MV-4-11 (cell line): ENCODE results near the gene IRAK1.

Source experiments
- DNase-seq: peaks from one replicate; lab custom pipeline; 2025; lab: John Stamatoyannopoulos, UW

IRAK1 gene

GRCh38 chrX:154040863-154041262, 21.2 kb upstream of the IRAK1 start:
- DNase-seq: no peak

- peak; percentile 68 for DNase-seq
These were observed 20.6 kb upstream of the IRAK1 start for GRCh38 chrX:154040307-154040756.

DNA sequence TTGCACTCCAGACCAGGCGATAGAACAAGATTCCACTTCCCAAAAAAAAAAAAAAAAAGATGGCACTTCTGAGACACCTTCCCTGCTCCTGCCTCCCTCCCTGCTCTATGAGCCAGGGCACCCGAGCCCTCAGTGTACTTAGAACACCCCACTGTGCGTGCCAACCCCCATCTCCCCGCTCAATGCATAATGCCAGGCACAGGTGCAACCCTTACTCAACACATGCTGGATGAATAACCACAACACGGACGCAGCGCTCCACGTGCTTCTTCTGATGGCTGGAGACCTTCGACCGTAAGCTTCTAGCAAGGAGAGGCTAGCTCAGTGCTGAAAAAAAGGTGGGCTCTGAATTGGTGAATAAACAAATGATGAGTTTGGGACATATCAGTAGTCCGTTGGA, 19.9 kb upstream of the IRAK1 start:
- DNase-seq: no peak

GRCh38 chrX:154038656-154039055, 19.0 kb upstream of the IRAK1 start:
- no peak for DNase-seq

DNA sequence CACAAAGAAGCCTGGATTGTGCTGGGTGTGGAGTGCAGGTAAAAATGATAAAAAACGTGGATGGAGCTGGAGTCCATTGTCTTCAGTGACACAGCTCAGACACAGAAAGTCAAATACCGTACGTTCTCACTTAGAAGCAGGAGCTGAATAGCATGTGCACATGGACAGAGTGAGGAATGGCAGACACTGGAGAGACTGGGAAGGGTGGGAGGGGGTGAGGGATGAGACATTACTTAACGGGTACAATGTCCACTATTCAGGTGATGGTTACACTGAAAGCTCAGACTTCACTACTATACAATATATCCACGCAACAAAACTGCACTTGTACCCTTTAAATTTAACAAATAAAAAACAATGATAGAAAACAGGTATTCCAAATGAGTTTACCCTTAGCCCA, 18.1 kb upstream of the IRAK1 start:
- no peak for DNase-seq

- no peak for DNase-seq
These were observed 16.8 kb upstream of the IRAK1 start for GRCh38 chrX:154036513-154036912.

DNA sequence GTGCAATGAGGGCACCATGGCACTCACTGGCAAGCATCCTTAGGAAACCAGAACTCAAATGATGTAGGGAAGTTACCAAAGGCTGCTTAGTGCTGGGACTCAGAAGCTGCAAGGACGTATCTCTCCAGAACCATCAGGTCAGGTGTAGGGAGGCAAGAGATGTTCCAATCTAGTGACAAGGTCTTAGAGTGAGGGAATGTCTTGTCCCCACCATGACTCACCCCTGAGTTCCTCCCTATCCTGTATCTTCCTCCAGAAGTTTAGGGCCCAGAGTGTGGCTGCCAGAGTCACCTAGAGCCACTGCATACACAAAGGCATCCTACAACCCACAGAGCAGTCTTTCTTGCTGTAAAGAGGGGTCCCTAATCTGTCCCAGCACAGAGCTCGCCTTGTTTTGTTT, 14.1 kb upstream of the IRAK1 start:
- no peak for DNase-seq

- DNase-seq: no peak
These were observed 13.0 kb upstream of the IRAK1 start for GRCh38 chrX:154032653-154033052.

DNA sequence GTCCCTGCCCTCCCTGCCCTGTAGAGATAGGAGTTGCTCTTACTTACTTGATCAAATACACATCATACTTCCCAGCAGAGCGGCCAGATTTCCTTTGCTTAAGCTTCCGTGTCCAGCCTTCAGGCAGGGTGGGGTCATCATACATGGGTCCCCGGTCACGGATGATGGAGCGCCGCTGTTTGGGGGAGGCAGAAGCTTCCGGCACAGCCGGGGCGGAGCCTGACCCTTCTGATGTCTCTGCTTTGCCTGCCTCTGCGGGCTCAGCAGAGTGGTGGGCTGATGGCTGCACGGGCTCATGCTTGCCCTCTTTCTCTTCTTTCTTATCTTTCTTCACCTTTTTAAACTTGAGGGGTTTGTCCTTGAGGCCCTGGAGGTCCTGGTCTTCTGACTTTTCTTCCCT, 12.5 kb upstream of the IRAK1 start:
- DNase-seq: no peak

- DNase-seq: no peak
These were observed 11.1 kb upstream of the IRAK1 start for GRCh38 chrX:154030715-154031305.

GRCh38 chrX:154030266-154030665, 10.6 kb upstream of the IRAK1 start:
- DNase-seq: no peak

DNA sequence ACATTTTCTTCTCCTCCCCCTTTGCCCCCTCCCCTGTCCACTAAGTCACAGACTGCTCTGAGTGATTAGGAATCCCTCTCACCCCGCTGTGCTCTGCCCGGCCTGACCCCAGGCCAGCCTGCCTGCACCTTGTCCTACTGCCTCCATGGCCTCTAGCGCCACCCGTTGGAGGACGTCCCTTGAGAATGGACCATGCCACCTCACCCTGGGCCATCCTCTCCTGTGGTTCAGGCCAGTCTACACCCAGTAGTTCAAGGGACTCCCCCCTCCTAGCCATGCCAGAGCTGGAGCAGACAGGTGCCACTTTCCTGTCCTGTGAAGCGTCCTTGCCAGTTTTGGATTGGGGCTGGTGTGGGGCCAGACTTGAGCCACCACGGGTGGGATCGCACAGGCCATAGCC, 9.7 kb upstream of the IRAK1 start:
- no peak for DNase-seq

GRCh38 chrX:154028502-154029184, 8.9 kb upstream of the IRAK1 start:
- DNase-seq: no peak

GRCh38 chrX:154027986-154028385, 8.3 kb upstream of the IRAK1 start:
- DNase-seq: no peak

- DNase-seq: no peak
These were observed 7.3 kb upstream of the IRAK1 start for GRCh38 chrX:154027022-154027402.

DNA sequence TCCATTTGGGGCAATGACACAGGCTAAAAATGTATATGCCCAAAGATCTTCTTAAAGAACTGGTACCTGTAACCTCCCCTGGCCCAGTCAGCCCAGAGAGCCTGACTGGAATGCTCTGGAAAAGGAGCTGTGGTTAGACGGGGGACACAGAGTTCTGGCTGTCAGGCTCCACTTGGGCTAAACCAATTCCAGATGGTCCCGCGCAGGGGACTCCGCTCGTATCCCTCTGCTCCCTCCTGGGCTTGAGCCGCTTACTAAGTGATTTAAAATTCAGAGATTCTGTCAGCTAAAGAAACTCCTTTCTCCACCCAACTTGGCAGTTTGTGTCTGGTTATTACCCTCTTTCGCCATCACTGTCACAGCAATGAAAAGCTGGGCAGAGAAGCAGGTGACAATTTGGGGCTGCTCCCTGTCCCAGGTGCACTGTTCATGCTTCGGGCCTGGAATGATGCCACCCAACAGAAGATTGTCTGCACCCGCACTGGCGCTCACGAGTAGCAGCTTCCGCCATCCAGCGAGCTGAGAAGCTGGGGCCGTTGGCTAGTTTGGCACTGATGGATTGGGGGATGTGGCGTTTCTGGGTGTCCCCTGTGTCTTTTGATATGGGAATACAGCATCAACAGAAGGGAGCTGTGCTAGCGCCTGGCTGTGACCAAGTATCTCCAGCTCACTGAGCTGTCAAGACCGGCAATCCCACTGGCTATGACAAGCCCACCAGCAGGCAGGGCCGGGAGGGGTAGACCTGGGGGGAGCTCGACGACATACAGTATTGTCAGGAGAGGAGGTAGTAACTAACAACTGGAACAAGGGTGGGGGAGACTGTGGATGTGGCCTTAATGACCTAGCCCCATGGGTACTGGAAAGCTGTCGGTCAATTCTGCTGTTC, 6.7 kb upstream of the IRAK1 start:
- no peak for DNase-seq

- no peak for DNase-seq
These were observed 5.5 kb upstream of the IRAK1 start for GRCh38 chrX:154025230-154025629.

GRCh38 chrX:154024271-154024670, 4.6 kb upstream of the IRAK1 start:
- no peak for DNase-seq

- peak; percentile 14 for DNase-seq
These were observed 3.7 kb upstream of the IRAK1 start for GRCh38 chrX:154023276-154024000.

- DNase-seq: no peak
These were observed 2.4 kb upstream of the IRAK1 start for GRCh38 chrX:154022108-154022507.

DNA sequence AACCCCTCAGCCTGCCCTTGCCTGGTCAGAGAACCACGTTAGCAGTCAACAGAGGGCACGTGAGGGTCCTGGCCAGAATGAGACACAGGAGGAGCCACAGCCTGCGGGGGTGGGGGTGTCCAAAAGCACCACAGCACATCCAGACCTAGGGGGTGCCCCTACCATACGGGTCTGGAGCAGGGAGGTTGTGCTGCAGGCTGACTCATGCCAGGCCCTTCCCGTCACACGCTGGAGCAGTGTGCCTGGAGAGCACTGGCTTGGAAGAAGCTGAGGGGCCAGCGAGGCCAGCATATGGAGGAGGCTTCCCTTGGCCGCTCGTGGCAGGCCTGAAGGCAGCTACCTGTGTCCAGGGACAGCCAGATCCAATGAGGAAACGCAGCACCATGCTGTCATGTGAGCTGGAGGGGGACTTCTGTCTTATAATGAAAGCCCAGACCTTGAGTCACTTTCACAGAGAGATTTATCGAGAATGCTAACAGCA, 1.5 kb upstream of the IRAK1 start:
- peak; percentile 25 for DNase-seq

DNA sequence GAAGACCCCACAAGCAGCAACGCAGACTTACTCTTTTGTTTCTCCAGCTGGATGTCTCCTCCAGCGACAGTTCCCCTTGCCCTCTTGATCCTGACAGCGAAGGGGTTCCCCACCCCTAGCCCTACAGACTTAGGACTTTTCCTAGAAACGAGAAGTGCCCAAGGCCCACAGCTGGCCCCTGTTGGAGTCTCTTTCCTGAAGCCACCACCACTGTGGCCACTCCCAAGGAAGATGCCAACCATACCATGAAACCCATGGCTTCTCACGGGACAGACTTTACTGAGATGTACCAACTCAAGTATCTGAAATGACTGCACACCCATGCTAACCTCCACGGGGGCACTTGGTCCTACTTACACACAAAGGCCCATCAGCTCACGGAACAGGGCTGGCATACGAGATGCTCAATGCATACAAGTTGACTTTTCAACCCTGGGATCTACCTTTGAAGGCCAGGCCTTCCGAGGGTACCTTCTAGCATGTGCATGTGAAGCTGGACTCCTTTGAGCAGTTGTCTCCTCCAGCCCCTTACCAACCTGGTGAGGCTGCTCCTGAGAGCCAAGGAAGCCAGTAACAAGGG, 924 bp upstream of the IRAK1 start:
- peak; percentile 55 for DNase-seq
